AG09309 (cell line): ENCODE results near the gene KCNAB2.

ENCODE experiments used
- DNase-seq: peaks from one replicate; pipeline ENCODE4 v3.0.0-alpha.2; 2010; ENCODE audit warnings: low read depth
- H3K4me3 ChIP-seq: 2 replicates; pipeline ENCODE4 v1.5.1; 2011; ENCODE audit warnings: mild to moderate bottlenecking, low read depth, low read length, moderate library complexity; ENCODE audit not compliant: control insufficient read depth
- TF ChIP-seq, protein P1 (sequence below): IDR thresholded peaks from 2 replicates; pipeline ENCODE4 v1.5.1; 2011; ENCODE audit warnings: mild to moderate bottlenecking, low read depth, low read length, inconsistent platforms; ENCODE audit not compliant: insufficient read depth, control insufficient read depth; ENCODE audit errors: missing control alignments

Gene KCNAB2

DNA sequence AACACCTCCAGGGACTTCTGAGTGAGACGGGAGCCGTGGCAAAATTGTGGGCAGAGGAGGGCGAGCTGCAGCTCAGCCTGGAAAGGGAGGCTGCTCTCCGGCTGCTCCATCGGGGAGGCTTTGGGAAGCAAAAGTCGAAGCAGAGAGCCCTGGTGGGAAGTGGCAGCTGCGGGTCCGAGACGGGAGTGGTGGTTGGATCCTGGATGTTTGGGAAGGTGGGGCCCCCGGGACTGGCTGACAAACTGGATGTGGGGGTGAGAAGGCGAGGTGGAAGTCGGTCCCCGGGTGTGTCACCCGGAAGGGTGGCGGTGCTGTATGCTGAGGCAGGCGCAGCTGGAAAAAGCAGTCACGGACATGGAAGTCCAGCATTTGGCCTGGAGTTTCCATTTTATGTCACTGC lies 52.1 kb downstream of the KCNAB2 start:
- TF ChIP-seq, protein P1, sequence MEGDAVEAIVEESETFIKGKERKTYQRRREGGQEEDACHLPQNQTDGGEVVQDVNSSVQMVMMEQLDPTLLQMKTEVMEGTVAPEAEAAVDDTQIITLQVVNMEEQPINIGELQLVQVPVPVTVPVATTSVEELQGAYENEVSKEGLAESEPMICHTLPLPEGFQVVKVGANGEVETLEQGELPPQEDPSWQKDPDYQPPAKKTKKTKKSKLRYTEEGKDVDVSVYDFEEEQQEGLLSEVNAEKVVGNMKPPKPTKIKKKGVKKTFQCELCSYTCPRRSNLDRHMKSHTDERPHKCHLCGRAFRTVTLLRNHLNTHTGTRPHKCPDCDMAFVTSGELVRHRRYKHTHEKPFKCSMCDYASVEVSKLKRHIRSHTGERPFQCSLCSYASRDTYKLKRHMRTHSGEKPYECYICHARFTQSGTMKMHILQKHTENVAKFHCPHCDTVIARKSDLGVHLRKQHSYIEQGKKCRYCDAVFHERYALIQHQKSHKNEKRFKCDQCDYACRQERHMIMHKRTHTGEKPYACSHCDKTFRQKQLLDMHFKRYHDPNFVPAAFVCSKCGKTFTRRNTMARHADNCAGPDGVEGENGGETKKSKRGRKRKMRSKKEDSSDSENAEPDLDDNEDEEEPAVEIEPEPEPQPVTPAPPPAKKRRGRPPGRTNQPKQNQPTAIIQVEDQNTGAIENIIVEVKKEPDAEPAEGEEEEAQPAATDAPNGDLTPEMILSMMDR: no peak
- no peak for DNase-seq

DNA sequence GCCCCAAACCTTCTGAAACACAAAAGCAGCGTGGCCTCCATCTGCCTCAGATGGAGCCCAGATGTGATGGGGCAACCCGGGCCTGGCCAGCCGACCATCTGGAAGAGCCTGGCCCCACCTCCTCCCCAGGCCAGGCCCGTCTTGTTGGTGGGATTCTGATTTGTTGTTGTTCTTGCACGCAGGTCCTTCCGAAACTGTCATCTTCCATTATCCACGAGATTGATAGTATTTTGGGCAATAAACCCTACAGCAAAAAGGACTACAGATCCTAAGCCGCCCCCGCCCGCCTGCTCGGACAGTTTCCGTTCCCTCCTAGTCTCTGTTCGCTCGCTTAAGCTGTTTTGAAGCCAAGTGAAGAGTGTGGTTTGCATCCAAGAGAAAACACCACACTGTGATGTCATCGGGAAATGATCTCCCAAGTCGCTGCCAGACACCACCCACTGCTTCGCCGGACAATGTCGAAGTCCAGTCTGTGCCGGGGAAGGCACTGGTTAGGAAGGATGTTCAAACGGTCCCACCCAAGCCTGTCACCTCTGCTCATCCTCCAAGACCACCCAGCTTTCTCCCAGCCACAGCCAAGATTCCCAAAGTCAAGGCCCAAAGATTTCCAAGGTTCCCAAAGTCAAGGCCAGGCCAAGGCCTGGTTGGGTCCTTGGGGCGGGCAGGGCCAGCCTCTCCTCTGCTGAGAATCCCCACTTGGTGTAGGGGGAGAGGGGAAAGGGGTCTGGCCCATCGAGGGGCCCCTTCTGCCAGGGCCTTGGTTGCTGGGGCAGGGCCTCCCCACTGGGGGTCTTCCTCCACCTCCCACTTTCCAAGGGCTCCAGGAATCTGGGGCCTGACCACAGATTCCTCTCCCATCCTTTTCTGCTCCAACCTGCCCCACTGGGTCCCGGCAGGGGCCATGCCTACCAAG lies 52.9 kb downstream of the KCNAB2 start:
- no peak overlapping the region for H3K4me3 ChIP-seq
- peak; percentile 60 for DNase-seq
- TF ChIP-seq, protein P1: no peak

More for the DNA sequence above, 52.1 kb downstream of the KCNAB2 start:
- no peak overlapping the region for H3K4me3 ChIP-seq

DNA sequence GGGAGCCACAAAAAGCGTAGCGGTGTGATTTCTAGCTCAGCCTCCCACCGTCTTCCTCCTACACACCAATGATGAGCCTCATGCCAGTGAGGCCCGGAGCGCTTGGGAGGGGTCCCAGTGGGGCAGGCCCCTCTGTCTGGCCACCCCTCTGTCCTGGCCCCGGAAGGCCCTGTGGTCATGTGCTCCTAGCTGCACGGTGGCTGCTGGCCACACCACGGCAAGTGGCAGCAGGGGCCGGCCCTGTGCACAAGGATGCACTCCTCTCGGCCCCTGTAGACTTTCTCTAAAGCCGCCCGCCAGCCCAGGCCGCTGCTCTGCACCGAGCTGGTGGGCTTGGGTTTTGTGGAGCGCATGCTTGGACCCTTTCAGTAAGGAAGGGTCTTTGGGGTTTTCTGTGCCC lies 53.6 kb downstream of the KCNAB2 start:
- TF ChIP-seq, protein P1: no peak
- no peak overlapping the region for H3K4me3 ChIP-seq
- no peak for DNase-seq

DNA sequence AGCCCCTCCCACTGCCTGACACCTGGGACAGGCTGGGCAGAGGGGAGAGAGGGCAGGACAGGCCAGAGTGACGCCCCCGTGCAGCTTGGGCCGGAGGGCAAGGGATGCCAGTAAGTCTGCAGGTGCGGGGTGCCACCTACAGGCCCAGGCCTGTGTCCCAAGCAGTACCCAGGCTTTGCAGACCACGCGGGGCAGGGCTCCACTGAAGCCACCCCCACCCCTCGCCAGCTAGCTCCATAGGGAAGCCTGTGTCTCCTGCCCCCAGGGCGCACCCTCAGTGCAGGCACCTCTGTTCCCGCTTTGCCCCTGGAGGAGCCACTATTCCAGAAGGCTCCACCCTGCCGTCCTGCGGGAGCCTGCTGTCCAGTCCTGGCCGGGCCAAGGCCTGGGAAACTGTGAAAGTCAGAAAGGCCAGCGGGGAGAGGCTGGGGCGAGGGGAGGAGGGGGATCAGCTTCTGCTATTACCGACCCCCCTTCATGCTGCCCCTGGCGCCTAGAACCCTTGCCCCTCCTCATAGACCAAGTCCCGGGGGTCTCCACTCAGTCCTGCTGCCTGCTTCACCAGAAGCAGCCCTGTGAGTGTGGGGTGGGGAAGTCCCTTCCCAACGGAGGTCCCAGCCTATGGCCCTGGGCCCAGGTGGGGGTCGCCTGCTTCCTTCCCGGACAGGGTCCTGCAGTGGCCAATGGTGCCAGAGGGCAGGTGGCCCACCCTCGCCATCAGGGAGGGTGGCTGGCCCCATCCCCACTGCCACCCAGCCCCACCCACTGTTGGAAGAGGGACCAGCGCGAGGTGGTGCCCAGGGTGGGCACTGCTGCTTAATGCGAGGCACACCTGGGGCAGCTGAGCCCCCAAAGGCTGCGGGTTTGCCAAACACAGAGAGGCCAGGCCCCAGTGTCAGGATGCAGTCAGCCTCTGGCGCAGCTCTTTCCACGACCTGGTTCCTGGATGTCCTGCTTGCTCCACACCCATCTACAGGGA lies 54.4 kb downstream of the KCNAB2 start:
- no peak overlapping the region for H3K4me3 ChIP-seq
- DNase-seq: no peak
- TF ChIP-seq, protein P1: peak; percentile 10

DNA sequence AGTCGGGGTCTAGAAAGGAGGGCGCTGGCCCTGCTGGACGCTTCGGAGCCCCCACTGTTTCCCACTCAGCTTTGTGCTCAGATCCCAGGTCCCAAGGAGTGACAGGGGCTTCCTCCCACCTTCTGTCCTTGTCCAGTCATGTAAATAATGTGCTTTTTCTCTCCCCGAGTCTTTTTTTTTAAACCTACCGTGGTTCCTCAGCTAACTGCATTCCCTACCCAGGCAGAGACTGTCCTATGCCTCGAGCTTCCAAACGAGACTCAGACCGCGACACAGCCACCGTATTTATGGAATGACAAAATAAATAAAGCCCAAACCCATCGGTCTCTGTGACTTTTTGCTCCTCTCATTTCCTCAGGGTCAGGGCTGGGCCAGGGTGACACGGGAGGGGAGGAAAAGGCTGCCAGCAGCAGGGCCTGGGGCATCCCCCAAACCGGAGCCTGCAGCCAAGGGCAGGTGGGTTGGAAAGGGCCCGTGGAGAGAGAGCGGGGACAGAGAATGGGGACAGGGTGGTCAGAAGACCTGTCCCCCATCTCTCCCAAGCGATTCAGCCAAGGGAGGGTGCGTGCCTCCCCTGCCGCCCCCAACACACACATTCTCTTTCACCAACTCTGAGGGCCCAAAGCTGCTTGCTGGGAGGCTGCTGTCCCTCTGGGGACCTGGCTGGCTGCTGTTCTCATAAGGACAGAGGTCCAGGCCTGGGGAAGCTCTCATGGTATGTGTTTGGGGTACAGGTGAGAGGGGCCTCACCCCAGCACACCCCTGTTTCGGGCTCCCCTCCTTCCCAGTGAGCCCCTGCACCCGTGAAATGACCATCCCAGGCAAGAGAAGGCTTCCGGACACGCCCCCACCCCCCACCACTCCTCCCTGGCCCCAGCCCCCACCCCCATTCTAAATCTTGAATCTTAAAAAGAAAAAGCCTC lies 55.4 kb downstream of the KCNAB2 start:
- TF ChIP-seq, protein P1: no peak
- DNase-seq: no peak
- H3K4me3 ChIP-seq: no peak overlapping the region
